ENCODE data around the gene PURA. TPM values are rescaled to one million over a fixed set of nuclear protein-coding genes. Genes with fewer than 3 reads are reported as not detected.
A peak's percentile ranks its signal among the peaks of the same experiment; 100 is the strongest.

The PURA gene
- total and polyA plus RNA-seq, 2 of the 13 experiments (the other 11 are each of a cell fraction or from before 2014, with no cell fraction given) = 2.0 to 5.0 TPM

GRCh38 chr5:140145818-140146522 is 32.1 kb downstream of the PURA start (continued):
- TF ChIP-seq ZSCAN12 (CRISPR knock-in tag; IDR thresholded peaks at IDR 0.05) (no peak), ERF (CRISPR knock-in tag; IDR thresholded peaks at IDR 0.05) (peak; percentile 20; the same call in 1 of the 2 replicates), EEA1 (CRISPR knock-in tag; IDR thresholded peaks at IDR 0.05; ENCODE audit: borderline replicate concordance) (no peak), HDAC1 (CRISPR knock-in tag; IDR thresholded peaks at IDR 0.05) (peak; percentile 46; the same call in 1 of the 2 replicates), ARNTL (CRISPR knock-in tag; IDR thresholded peaks at IDR 0.05) (no peak), TFE3 (CRISPR knock-in tag; IDR thresholded peaks at IDR 0.05) (no peak), ZNF574 (CRISPR knock-in tag; IDR thresholded peaks at IDR 0.05) (no peak), ATF3 (CRISPR knock-in tag; IDR thresholded peaks at IDR 0.05) (no peak), HNRNPK (IDR thresholded peaks at IDR 0.05; ENCODE audit: low read depth, low read length, poor library complexity, severe bottlenecking) (peak; percentile 61), SMC3 (IDR thresholded peaks at IDR 0.05; ENCODE audit: low read length) (no peak; the same call in 1 of the 2 replicates), ESRRA (CRISPR knock-in tag; IDR thresholded peaks at IDR 0.05; ENCODE audit: low read depth) (no peak), ZNF329 (CRISPR knock-in tag; IDR thresholded peaks at IDR 0.05; ENCODE audit: low read depth) (no peak), ZSCAN31 (CRISPR knock-in tag; IDR thresholded peaks at IDR 0.05; ENCODE audit: low read depth) (no peak), DDIT3 (CRISPR knock-in tag; IDR thresholded peaks at IDR 0.05) (no peak), RBM39 (IDR thresholded peaks at IDR 0.05; ENCODE audit: low read depth, low read length, poor library complexity, severe bottlenecking) (peak; percentile 32), KLF9 (CRISPR knock-in tag; IDR thresholded peaks at IDR 0.05; ENCODE audit: low read depth) (no peak), ZNF512 (CRISPR knock-in tag; IDR thresholded peaks at IDR 0.05) (no peak), BRCA1 (CRISPR knock-in tag; IDR thresholded peaks at IDR 0.05) (no peak), SP5 (CRISPR knock-in tag; IDR thresholded peaks at IDR 0.05; ENCODE audit: borderline replicate concordance, low read depth) (no peak)
